ENCODE data around the gene FRAT2. TPM values are rescaled to one million over a fixed set of nuclear protein-coding genes. Genes with fewer than 3 reads are reported as not detected.

FRAT2 gene
- total RNA-seq, 6 donors from 2014 or later = 19.0 to 33.3 (median 29.5) TPM

DNA sequence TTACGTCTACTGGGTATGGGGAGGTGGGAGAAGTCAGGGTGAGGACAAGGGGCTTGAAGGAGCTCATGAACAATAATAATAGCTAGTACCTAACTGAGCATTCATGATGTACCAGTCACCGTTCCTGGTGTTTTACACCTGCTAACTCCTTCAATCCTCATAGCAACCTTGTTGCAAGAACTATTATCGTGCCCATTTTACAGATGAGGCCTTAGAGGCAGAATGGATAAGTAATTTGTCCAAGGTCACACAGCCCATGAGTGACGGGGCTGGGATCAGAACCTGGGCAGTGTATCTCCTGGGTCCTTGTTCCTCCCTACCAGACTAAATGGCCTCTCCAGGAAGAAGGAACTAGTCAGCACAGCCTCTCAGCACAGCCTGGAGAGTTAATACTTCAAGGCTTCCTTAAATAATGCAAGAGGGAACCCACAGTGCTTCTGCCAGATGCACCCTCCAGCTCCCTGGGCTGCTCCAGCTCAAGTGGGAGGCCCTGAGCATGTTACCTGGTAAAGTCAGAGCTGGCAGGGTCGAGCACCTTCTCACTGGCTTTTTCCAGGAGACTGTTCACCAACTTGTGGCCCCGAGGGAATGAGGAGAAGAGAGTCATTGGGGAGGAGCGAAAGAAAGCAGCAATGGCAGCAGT lies 37.8 kb upstream of the FRAT2 start:
- H3K27ac ChIP-seq = peak overlapping the region; percentile 39 to 83 (median 63)
- TF ChIP-seq POLR2A (IDR thresholded peaks at IDR 0.05) (peak in 1 of 4 donors; percentile 44), EP300 (IDR thresholded peaks at IDR 0.05) (peak in 1 of 4 donors; percentile 9), POLR2AphosphoS5 (IDR thresholded peaks at IDR 0.05) (peak in 1 of 2 donors; percentile 43)
- TF ChIP-seq, protein P1, sequence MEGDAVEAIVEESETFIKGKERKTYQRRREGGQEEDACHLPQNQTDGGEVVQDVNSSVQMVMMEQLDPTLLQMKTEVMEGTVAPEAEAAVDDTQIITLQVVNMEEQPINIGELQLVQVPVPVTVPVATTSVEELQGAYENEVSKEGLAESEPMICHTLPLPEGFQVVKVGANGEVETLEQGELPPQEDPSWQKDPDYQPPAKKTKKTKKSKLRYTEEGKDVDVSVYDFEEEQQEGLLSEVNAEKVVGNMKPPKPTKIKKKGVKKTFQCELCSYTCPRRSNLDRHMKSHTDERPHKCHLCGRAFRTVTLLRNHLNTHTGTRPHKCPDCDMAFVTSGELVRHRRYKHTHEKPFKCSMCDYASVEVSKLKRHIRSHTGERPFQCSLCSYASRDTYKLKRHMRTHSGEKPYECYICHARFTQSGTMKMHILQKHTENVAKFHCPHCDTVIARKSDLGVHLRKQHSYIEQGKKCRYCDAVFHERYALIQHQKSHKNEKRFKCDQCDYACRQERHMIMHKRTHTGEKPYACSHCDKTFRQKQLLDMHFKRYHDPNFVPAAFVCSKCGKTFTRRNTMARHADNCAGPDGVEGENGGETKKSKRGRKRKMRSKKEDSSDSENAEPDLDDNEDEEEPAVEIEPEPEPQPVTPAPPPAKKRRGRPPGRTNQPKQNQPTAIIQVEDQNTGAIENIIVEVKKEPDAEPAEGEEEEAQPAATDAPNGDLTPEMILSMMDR (IDR thresholded peaks at IDR 0.05) = no peak
- WGBS, 2 donors = 76 to 77% methylated on average over 7 of the region's 7 CpGs
- no peak overlapping the region for H3K4me3 ChIP-seq
- H3K36me3 ChIP-seq = peaks cover 0 to 55% (median 45%) of the 10 kb centered on the region in 4 donors
- H3K27me3 ChIP-seq = no peaks in the 10 kb centered on the region
- H3K9me3 ChIP-seq = no peaks in the 10 kb centered on the region
- ATAC-seq (ENCODE audit: low FRiP score in 2 of 2) = peak; percentile 53 to 82
- DNase-seq = peak in 1 of 2 donors; percentile 91
- H3K4me1 ChIP-seq = peaks cover under 1 to 19% (median 14%) of the 10 kb centered on the region in 4 donors

DNA sequence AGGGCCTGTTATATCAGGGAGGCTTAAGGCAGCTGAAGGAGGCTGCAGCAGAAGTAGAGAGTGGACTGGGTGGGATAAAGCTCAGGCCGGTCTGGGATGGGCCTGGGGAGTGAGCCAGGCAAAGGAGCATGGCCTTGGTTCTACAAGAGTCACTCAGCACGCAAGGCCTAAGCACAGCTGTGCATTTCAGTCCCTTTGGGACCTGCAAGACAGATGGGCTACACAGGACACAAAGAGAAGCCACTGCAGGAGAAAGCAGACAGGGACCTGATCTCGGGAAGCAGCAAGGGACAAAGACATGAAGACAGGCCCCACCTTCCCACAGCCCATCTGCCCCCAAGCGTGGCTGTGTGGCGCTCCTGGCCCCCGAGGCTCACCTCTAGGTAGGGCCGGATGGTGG lies 37.2 kb upstream of the FRAT2 start:
- DNase-seq (no peak), ATAC-seq (ENCODE audit: low FRiP score in 2 of 2) (no peak)

DNA sequence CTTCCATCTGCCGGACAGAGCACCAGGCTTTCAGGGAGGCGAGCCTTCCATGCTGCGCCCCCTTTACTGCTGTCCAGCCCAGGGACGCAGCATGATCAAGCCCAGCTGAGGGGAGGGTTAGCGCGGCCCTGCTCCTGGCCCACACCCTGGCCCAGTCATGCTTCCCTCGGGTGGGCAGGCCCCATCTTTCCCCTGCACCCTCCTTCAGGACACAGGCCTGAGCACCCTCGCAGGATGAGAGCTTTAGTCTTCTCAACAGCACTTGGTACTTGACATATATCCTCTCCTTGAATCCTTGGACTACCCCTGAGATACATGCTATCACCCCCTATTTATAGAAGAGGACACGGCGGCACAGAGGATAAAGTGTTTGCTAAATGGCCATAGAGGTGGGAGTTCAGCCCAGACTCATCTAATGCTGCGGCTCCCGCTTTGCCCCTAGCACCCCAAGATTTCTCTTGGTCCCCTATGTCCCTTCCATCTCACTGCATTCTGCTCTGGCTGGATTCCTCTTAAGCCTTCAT lies 32.7 kb upstream of the FRAT2 start:
- Histone ChIP-seq H3K27ac (peak overlapping the region; percentile 77 to 90 (median 84)), H3K27me3 (no peaks in the 10 kb centered on the region), H3K9me3 (no peaks in the 10 kb centered on the region), H3K36me3 (peaks cover 0 to 66% (median 47%) of the 10 kb centered on the region in 4 donors), H3K4me3 (no peak overlapping the region), H3K4me1 (peaks cover 9 to 35% (median 27%) of the 10 kb centered on the region in 4 donors)
- WGBS, 2 donors = 95 to 98% methylated on average over 6 to 12 of the region's 12 CpGs
- TF ChIP-seq POLR2A (IDR thresholded peaks at IDR 0.05) (no peak), POLR2AphosphoS5 (IDR thresholded peaks at IDR 0.05) (no peak), EP300 (IDR thresholded peaks at IDR 0.05) (no peak)
- TF ChIP-seq, protein P1 (IDR thresholded peaks at IDR 0.05) = no peak
- DNase-seq = no peak
- ATAC-seq (ENCODE audit: low FRiP score in 2 of 2) = no peak

More for the DNA sequence above, 37.2 kb upstream of the FRAT2 start:
- H3K27me3 ChIP-seq = no peaks in the 10 kb centered on the region
- peaks cover 7 to 24% (median 17%) of the 10 kb centered on the region in 4 donors for H3K4me1 ChIP-seq
- 94 to 97% methylated on average over 7 of the region's 7 CpGs for WGBS, 2 donors
- H3K4me3 ChIP-seq = no peak overlapping the region
- TF ChIP-seq EP300 (IDR thresholded peaks at IDR 0.05) = no peak
- no peak for TF ChIP-seq POLR2AphosphoS5 (IDR thresholded peaks at IDR 0.05)
- TF ChIP-seq POLR2A (IDR thresholded peaks at IDR 0.05) = no peak
- TF ChIP-seq, protein P1 (IDR thresholded peaks at IDR 0.05) = no peak
- no peaks in the 10 kb centered on the region for H3K9me3 ChIP-seq
- H3K36me3 ChIP-seq = peaks cover 0 to 58% (median 45%) of the 10 kb centered on the region in 4 donors
- H3K27ac ChIP-seq = peak overlapping the region in 2 of 4 donors; percentile 80 to 83

DNA sequence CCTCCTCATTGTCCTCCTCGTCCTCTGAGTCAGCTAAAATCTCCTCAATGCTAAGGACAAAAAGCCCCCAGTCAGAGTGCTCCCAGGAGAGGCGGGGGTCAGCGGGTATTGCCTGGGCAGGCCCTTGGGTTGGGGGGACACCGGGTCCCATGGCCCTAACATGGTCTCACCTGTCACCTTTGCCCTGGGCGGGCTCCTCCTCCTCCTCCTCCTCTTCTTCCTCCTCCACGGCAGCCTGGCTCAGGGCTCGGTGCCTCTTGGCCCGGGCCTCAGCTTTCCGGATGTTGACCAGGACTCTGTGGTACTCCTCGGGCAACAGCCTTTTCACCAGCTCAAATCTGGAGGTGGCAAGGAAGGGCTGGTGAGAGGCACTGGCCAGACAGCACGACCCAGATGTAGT lies 32.0 kb upstream of the FRAT2 start:
- TF ChIP-seq POLR2AphosphoS5 (IDR thresholded peaks at IDR 0.05) (no peak), EP300 (IDR thresholded peaks at IDR 0.05) (no peak), POLR2A (IDR thresholded peaks at IDR 0.05) (no peak)
- TF ChIP-seq, protein P1 (IDR thresholded peaks at IDR 0.05) = no peak
- Histone ChIP-seq H3K27me3 (no peaks in the 10 kb centered on the region), H3K4me1 (peaks cover 9 to 35% (median 28%) of the 10 kb centered on the region in 4 donors), H3K4me3 (no peak overlapping the region), H3K36me3 (peaks cover 0 to 63% (median 41%) of the 10 kb centered on the region in 4 donors), H3K9me3 (no peaks in the 10 kb centered on the region), H3K27ac (peak overlapping the region; percentile 77 to 90 (median 84))
- ATAC-seq (ENCODE audit: low FRiP score in 2 of 2) (no peak), DNase-seq (no peak)
- 84 to 92% methylated on average over 11 of the region's 11 CpGs for WGBS, 2 donors
